ENCODE measurements around the gene CYYR1. TPM values are rescaled to one million over a fixed set of nuclear protein-coding genes. Genes with fewer than 3 reads are reported as not detected.

Gene CYYR1
- 51.3 TPM for total RNA-seq
- long read RNA-seq, transcript CYYR1-201 (4 exons, 3,101 nt), result major isoform, 173 of 305 reads
- long read RNA-seq, partial matches to known transcripts, result 5 of 305 reads
- long read RNA-seq, other reads (novel, unspliced or antisense), result 127 of 305 reads

DNA sequence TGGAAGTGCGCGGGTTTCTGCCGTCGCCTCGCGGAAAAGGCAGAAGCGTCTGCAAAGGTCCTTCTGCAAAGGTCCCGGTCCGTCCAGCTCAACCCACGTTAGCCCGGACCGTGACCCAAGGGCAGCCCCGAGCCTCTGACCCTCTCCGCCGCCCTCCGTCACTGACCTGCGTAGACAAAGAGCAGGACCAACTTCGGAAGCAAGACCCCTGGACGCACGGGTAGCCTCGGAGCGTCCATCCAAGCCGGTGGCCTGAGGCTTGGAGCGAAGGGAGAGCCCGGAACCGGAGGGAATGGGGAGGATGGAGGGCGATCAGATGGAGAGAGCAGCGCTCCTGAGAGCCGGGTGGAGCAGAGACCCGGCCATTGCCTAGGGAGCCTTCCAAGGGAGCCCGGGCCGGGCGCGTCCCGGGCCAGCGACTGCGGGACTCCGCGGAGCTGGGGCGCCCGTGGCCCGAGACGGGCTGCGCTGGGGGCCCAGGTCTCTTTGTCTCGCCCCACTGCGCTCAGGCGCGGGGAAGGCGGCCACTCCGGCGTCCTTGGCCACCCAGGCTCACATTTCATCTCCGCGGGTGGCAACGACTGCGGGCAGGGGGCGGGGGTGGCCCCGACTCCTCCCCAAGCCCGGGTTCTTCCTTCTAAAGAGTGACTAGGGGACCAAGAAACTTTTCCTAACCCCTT lies at the start of gene CYYR1:
Gene CYYR1, minus strand, starts transcription at position 585 of the 680 bp plus-strand sequence. Its CDS starts 346 bp downstream, at position 239.
- peak; percentile 62 for DNase-seq
- H3K4me1 ChIP-seq, result no peaks in the 10 kb centered on the region
- peak within 1 kb of the TSS; percentile 78 for H3K27ac ChIP-seq
- ATAC-seq, result peak; percentile 62
- intact Hi-C loops (cut with DNase I), result no loop called here
- H3K27me3 ChIP-seq, result peaks cover 14% of the 10 kb centered on the region
- H3K36me3 ChIP-seq, result no peaks in the 10 kb centered on the region
- no peaks in the 10 kb centered on the region for H3K9me3 ChIP-seq
- H3K4me3 ChIP-seq, result peak within 1 kb of the TSS; percentile 47
- TF ChIP-seq, protein P1, sequence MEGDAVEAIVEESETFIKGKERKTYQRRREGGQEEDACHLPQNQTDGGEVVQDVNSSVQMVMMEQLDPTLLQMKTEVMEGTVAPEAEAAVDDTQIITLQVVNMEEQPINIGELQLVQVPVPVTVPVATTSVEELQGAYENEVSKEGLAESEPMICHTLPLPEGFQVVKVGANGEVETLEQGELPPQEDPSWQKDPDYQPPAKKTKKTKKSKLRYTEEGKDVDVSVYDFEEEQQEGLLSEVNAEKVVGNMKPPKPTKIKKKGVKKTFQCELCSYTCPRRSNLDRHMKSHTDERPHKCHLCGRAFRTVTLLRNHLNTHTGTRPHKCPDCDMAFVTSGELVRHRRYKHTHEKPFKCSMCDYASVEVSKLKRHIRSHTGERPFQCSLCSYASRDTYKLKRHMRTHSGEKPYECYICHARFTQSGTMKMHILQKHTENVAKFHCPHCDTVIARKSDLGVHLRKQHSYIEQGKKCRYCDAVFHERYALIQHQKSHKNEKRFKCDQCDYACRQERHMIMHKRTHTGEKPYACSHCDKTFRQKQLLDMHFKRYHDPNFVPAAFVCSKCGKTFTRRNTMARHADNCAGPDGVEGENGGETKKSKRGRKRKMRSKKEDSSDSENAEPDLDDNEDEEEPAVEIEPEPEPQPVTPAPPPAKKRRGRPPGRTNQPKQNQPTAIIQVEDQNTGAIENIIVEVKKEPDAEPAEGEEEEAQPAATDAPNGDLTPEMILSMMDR (IDR thresholded peaks at IDR 0.05), result no peak

DNA sequence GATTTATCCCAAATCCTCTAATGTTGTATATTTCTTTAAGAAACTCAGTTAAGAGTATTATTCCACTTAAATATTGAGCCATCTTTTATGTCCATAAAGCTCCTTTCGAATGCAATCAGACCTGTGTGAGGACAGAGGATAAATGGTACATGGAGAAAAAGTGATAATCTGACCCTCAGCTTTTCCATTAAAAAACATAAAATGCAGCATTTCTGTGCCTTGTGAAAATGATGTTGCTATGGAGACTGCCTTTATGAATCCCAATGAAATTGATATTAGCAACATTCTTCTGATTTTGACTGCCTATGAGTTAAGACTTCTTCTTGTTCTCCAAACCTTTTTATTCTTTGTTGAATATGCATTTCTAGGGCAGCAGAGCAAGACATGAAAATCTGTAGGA lies 44.1 kb upstream of the CYYR1 start:
- H3K4me1 ChIP-seq, result no peaks in the 10 kb centered on the region
- intact Hi-C loops (cut with DNase I), result no loop called here
- H3K36me3 ChIP-seq, result no peaks in the 10 kb centered on the region
- DNase-seq (no peak), ATAC-seq (no peak)
- H3K4me3 ChIP-seq, result no peak overlapping the region
- TF ChIP-seq, protein P1 (IDR thresholded peaks at IDR 0.05), result no peak
- H3K9me3 ChIP-seq, result no peaks in the 10 kb centered on the region
- no peaks in the 10 kb centered on the region for H3K27me3 ChIP-seq
- H3K27ac ChIP-seq, result no peak overlapping the region

DNA sequence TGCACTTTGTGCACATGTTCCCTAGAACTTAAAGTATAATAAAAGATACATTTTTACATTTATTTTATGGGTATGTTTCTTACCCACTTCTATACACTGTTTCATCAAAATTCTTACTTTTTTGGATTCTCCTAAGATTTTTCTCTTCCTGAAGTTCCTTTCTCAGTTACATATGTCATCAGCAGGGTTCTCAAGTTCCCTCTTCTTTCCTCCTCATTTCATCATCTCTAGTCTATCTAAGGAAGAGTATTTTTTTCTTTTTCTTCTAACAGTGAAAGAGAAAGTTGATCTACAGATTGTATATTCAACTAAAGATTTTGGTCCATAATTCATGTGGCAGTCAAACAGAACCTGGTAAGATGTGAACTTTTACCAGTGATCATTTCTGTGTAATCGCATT lies 41.2 kb upstream of the CYYR1 start:
- Histone ChIP-seq H3K27ac (no peak overlapping the region), H3K27me3 (no peaks in the 10 kb centered on the region), H3K4me1 (no peaks in the 10 kb centered on the region), H3K36me3 (no peaks in the 10 kb centered on the region), H3K4me3 (no peak overlapping the region), H3K9me3 (no peaks in the 10 kb centered on the region)
- no peak for ATAC-seq
- no peak for DNase-seq
- TF ChIP-seq, protein P1 (IDR thresholded peaks at IDR 0.05), result no peak
- intact Hi-C loops (cut with DNase I), result no loop called here

DNA sequence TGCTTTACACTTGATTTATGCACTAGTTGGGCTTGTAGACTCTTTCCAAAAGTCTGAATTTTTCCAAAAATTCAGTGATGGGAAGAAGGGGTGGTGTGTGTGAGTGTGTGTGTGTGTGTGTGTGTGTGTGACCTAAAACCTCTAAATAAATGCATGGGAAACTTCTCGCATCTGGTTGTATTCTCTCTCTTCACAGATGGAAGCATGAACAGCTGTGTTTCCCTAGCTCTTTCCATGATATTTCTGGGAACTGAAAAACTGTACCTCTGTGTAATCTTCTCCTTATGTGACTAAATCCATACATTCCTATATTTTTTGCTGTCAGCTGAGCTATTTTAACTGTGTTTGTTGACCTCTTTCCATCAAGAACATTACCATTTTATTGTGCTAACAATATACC lies 26.2 kb upstream of the CYYR1 start:
- Histone ChIP-seq H3K9me3 (no peaks in the 10 kb centered on the region), H3K27ac (no peak overlapping the region), H3K4me1 (no peaks in the 10 kb centered on the region), H3K27me3 (no peaks in the 10 kb centered on the region), H3K36me3 (no peaks in the 10 kb centered on the region), H3K4me3 (no peak overlapping the region)
- TF ChIP-seq, protein P1 (IDR thresholded peaks at IDR 0.05), result no peak
- intact Hi-C loops (cut with DNase I), result no loop called here
- no peak for DNase-seq
- ATAC-seq, result no peak

DNA sequence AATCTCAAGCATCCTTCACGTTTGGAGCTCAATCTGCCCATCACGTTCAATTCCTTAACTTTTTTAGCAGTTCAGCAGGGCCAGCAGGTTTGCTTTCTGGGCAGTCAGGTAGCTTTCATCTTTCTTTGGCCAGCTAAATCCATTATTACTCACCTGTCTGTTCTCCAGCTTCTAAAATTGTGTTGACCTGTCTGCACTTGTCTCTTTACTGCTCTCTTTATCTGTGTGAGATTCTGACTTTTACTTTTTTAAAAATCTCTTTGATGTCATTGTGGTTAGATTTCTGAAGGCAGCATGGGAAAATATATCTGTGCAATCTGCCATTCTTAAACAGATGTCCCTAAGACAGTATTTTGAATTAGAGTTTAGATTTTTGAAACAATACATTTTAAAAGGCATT lies 24.9 kb upstream of the CYYR1 start:
- TF ChIP-seq, protein P1 (IDR thresholded peaks at IDR 0.05), result no peak
- Histone ChIP-seq H3K27ac (no peak overlapping the region), H3K27me3 (no peaks in the 10 kb centered on the region), H3K36me3 (no peaks in the 10 kb centered on the region), H3K9me3 (no peaks in the 10 kb centered on the region), H3K4me1 (no peaks in the 10 kb centered on the region), H3K4me3 (no peak overlapping the region)
- intact Hi-C loops (cut with DNase I), result no loop called here
- DNase-seq, result no peak
- ATAC-seq, result no peak

Data from upper lobe of right lung (tissue), 1 donor.